T-helper 2 cell treated with Interferon-gamma antibody and Interleukin-4, amounts not matched to agents 100 ng/mL and 5 ng/mL, for 36 hours (primary cell): ENCODE measurements around the gene CELA3A. TPM values are rescaled to one million over a fixed set of nuclear protein-coding genes. Genes with fewer than 3 reads are reported as not detected.

Source experiments
- intact Hi-C: fragments of 100-400 bp; cut with micrococcal nuclease; formaldehyde crosslinking; loops from one replicate; pipeline ENCODE4 v1.15.1; 2023
- total RNA-seq: library from RNA; stranded (reverse); gene quantifications from 2 replicates; pipeline ENCODE4 v1.2.3, GENCODE V29; 2022

Gene CELA3A
- total RNA-seq, 1 donor from 2014 or later = not detected

DNA sequence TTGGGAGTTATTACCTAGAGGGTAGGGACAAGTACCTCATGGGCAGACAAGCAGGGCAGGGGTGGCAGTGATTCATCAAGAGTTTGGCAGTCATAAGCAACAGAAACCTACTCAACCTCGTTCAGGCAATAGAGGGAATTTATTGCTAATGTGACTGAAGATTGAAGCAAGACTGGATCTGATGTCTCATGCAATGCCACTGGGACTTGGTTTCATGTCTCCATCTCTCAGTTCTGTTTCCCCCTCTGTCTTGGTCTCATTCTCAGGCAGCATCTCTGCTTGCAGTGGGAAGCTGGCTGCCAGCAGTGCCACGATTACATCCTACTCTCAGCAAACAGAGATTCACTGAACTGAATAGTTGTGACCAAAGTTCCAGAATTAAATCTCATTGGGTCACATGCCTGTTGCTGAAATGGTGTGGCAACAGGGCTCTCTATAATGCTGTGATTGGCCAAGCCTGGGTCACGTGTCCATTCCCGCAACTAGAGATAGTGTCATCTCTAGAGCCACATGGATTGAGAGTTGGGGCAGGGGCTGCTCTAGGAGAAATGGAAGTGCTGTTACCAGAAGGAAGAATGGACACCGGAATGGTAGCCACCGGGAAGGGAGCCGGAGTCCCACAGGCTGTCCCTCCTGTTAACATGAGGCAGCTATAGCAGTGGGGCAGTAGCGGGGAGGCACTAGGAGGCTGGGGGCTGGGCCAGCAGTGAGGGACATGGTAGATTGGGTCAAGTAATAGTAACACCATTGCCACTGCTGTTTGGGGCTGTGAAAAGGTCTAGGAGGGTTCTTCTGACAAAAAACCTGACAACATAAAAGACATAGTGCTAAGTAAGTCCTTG, 47.1 kb downstream of the CELA3A start:
- intact Hi-C loops = no loop called here

DNA sequence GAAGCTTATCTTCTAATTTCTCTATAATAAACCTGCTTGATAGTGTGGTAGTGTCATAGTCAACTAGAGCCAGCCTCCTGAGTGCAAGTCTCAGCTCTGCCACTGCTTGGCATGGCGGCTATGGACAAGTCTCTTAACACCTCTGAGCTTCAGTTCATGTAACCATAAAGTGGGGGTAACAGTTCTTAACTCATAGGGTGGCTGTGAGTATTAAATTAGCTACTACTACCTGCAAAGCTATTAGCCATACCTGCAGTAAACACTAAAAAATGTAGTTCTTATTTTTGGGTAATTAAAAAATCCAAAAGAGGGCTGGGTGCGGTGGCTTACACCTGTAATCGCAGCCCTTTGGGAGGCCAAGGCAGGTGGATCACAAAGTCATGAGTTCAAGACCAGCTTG, 48.9 kb downstream of the CELA3A start:
- intact Hi-C loops = loop anchor here (10.0 kb wide), 1 partner anchor 54 kb away; no protein-coding TSS in a partner anchor

DNA sequence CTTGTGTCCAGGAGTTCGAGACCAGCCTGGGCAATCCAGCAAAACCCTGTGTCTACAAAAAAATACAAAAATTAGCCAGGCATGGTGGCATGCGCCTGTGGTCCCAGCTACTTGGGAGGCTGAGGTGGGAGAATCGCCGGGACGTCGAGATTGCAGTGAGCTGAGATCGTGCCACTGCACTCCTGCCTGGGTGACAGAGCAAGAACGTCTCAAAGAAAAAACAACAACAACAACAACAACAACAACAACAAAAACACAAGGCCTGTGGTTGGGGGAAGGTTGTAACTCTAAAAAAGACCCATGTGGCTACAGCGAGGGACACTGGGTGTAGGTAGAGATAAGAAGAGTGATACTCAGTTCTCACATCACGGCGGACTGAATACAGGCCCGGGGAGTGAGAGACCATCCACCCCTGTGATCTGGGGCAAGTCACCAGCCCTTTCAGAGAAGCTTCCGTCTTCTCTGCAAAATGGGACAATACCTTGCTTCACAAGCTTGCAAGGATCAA, 50.2 kb downstream of the CELA3A start:
- intact Hi-C loops = loop anchor here (1.0 to 10.0 kb wide), 4 partner anchors 11 to 268 kb away; partner anchors contain the start of gene USP48

DNA sequence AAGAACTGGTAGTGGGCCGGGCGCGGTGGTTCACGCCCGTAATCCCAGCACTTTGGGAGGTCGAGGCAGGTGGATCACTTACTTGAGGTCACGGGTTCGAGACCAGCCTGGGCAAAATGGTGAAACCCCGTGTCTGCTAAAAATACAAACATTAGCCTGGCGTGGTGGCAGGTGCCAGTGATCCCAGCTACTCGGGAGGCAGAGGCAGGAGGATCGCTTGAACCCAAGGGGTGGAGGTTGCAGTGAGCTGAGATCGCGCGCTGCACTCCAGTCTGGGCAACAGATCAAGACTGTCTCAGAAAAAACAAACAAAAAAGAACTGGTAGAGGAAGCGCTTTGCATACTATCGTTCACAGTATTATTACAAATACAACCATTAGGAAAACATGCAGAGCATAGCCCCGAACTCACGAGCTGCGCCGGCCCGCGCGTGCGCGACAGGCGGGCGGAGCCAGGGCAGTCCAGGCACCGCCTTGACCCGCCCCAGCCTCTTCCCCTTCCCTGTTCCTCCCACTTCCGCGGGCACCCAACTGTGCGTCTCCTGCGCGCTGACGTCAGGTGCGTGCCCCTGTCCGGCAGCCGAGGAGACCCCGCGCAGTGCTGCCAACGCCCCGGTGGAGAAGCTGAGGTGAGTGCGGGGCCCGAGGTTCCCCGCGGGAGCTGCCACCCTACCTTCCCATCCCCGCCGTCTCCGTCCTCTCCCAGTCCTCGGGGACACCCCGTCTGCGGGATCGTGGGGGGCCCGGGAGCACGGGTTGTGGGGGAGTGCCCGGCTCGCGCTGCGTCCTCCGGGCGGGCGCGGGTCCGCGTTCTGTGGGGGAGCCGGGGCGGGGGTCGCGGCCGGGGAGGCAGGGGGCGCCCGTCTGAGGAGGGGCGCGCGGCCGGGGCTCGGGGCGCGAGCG, 50.9 kb downstream of the CELA3A start, which contains the start of gene CDC42:
Gene CDC42, plus strand, starts transcription at position 595 of the 902 bp plus-strand sequence. CDS start 25,770 bp downstream, outside the sequence.
- intact Hi-C loops = loop anchor here (1.0 to 10.0 kb wide), 4 partner anchors 12 to 269 kb away; partner anchors contain the start of gene USP48

DNA sequence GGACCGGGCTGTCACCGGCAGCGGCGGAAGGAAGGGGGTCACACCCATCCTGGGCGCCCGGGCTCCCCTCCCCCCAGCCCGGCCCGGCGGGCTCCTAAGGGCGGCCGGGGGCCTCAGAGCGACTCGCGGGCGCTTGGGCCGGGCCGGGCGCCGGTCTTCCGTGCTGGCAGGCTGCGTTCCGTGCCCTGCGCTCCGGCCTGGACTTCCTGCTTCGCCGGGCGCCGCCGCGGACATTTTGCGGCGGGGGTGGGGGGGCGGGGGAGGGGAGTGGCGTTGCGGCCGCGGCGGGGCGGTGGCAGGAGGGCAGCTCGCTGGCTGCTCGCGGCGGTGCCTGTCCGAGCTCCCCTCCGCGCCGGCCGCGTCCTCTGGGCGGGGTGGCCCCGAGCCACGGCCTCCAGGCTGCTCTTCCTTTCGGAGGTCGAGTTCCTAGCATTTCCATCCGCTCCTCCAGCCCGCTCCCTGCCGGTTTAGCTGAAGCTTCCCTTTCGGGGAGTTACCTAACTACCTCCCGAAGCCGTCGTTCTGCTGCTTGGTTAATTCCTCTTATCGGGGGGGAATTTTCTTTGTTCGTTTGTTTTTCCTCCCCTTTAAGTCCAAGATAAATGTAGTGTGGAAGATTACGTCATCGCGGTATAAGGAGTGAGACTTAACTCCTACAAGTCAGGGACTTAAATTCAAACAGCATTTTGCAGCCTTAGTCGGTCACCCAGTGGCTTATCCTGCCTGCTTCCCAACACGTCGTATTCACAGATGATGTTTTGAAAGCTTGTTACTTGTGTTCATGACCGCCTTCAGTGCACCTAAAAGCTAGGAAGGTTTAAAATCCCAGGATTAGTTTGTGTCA, 51.8 kb downstream of the CELA3A start:
- intact Hi-C loops = loop anchor here (10.0 kb wide), 1 partner anchor 52 kb away; no protein-coding TSS in a partner anchor

DNA sequence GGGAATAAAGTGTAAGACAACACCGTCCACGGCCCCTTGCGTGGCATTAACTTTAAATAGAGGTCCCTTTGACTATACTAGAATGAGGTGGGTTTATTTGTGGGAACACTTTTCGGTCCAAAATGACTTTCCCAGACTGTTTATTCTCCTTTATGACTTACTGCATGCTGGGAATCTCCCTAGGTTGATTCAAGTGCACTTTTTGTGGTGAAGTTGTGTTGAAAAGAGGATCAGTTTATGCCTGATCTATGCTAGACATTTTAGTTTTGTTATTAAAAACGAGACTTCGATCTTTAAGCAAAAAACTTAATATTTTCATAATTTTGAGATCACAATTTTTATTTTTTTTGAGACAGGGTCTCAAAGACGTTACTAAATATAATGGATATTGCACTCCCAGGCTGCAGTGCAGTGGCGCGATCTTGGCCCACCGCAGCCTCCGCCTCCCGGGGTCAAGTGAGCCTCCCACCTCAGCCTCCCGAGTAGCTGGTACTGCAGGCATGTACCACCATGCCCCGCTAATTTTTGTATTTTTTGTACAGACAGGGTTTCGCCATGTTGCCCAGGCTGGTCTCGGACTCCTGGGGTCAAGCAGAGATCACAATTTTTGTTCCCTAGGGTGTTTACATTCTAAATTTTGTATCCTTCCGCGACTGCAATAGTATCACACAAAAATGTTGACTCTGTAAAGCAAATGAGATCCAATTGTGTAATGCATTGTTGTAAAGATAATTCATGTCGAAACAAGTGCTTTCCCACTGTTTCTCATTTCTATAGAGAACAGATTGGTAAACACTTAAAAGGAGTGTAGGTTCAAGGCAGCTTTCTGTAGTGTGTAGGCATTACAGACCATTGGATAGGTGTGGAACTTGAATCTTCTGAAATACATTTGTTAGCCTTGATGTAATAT, 52.7 kb downstream of the CELA3A start:
- intact Hi-C loops = loop anchor here (10.0 kb wide), 1 partner anchor 51 kb away; no protein-coding TSS in a partner anchor

DNA sequence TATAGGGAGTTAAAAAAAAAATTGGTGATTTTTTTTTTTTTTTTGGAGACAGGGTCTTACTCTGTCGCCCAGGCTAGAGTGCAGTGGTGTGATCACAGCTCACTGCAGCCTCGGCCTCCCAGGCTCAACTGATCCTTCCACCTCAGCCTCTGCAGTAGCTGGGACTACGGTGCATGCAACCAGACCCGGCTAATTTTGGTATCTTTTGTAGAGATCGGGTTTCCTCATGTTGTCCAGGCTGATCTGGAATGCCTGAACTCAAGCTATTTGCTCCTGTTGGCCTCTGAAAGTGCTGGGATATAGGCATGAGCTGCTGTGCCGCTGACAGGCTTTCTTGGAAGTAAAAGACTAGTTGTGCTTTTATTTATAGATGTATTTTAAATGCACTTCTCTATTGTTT, 54.0 kb downstream of the CELA3A start:
- intact Hi-C loops = loop anchor here (10.0 kb wide), 1 partner anchor 49 kb away; no protein-coding TSS in a partner anchor

DNA sequence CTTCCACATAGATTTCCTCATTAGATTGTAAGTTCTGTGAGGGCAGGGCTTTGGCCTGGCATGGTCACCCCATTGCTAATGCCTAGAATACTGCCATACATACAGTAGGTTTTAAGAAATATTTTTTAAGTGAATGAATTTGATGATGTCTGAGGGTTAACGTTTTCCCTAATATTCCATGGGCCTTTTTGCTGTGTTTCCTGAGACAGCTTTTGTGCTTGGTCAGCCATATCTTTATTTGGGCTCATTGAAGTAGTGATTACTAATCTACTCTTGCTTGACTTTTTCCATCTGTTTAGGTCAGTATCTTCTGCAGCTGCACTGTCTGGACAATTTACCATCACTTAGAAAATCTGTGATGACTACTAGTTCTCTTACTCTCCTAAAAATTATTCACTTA, 54.6 kb downstream of the CELA3A start:
- intact Hi-C loops = loop anchor here (10.0 kb wide), 1 partner anchor 49 kb away; no protein-coding TSS in a partner anchor

DNA sequence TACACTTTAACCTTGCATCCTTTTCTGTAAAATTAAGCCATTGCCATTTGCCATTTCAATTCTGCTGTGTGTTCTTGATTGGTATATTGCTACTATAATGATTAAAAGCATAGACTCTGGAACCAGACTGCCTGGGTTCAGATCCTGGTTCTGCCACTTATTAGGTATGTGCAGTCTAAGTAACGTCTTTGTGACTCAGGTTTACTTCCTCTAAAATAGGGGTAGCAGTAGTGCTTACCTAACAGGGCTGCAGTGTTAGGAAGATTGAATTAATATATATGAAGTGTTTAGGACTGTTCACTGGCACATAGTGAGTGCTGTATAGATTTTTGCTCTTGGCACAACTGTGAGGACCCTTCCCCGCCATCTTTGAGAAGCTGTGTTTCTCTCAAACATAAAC, 55.5 kb downstream of the CELA3A start:
- intact Hi-C loops = loop anchor here (10.0 kb wide), 1 partner anchor 48 kb away; no protein-coding TSS in a partner anchor

DNA sequence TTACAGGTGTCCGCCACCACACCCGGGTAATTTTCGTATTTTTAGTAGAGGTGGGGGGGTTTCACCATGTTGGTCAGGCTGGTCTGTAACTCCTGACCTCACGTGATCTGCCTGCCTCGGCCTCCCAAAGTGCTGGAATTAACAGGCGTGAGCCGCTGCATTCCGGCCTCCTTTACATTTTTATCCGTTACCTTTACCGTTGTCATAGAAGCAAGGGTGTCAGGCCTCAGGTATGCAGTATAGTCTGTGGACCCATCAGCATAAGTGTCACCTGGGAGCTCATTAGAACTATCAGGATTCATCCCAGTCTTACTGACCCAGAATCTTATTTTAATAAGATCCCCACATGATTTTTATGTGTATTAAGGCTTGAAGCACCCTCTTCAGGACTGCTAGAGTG, 56.4 kb downstream of the CELA3A start:
- intact Hi-C loops = loop anchor here (10.0 kb wide), 1 partner anchor 47 kb away; no protein-coding TSS in a partner anchor

Other genes starting within 250 kb of the CELA3A start
- gene USP48, start 218.5 kb upstream of the CELA3A start, total RNA-seq = 81.4 and 86.8 TPM in 2 replicates
- gene LDLRAD2, start 189.4 kb upstream of the CELA3A start, total RNA-seq = 0.05 TPM in 1 of 2 replicates, not detected in the other
- 0.91 and 1.3 TPM in 2 replicates for gene HSPG2, start 64.3 kb upstream of the CELA3A start, total RNA-seq
- gene CELA3B, start 24.6 kb upstream of the CELA3A start, total RNA-seq = not detected in 2 replicates
- gene CDC42, start 51.1 kb downstream of the CELA3A start, total RNA-seq = 395 and 398 TPM in 2 replicates
- gene WNT4, start 141.4 kb downstream of the CELA3A start, total RNA-seq = not detected in 2 replicates